ENCODE measurements around the gene AFF3.
"Not testable (repeated sequence)": the region's sequence is repeated elsewhere in the genome, so short reads cannot be mapped to it uniquely, and the experiment has no call there.

The AFF3 gene

DNA sequence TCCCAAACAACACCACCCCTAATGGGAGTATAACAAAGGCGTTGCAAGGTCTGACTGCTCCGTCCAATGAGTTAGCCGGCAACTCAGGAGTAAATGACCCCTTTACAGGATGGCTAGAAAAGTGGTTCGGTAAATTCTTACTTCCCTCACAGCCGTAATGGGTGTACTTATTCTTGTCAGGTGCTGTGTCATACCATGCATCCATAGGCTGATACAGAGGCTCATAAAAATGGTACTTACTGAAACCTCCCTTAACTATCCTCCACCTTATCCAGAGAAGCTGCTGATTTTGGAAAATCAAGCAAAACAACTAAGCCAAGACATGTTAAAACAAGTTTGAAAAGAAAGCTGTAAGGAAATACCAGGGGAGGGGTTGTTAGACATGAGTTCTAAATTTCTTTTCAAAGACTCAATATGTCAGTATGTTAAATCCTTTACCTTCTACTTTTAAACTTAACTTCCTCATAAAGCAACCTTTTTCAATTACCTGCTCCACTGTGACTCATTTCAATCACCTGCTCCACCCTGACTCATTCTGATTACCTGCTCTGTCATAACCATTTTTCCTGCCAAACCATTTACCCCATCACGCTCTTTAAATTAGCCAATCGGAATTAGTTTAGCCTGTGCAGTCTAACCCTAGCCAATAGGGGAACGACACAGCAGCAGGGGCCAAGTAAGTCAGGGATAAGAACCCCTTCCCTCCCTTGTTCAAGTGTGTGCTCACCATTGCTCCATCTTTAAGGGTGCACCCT, 638.6 kb downstream of the AFF3 start:
- not testable (repeated sequence) for H3K4me3 ChIP-seq (ENCODE audit: low read length); DNase-seq (ENCODE audit: low read depth, low spot score)

DNA sequence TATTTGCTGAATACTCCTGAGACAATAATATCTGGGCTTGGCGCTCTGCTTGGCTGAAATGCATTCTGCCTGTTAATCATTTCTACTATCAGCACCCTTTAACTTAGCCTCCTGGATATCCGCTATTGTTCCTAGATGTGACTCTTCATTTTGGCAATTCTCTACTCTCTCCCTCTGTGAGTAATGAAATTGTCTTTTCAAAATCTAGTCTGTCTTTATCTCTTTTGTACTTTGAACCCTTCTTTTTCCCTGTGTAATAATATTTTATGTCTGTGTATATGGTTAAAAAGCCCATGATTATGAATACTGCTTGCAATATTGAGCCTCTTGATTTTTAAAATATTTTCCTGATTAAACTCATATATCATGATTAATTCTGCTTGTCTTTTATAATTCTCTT, 646.4 kb downstream of the AFF3 start:
- DNase-seq (ENCODE audit: low read depth, low spot score), result no peak
- H3K4me3 ChIP-seq (ENCODE audit: low read length), result no peak overlapping the region
